Measurements from ENCODE around the gene CD160.

Gene CD160

GRCh38 chr1:145785547-145785946 lies 66.2 kb downstream of the CD160 start:
- no peak for TF ChIP-seq CTCF (IDR thresholded peaks at IDR 0.05; ENCODE audit: insufficient read depth, low read length, missing control alignments)
- ChIA-PET POLR2A (no interaction called here), CTCF (interaction anchor here (0.8 to 1.4 kb wide), 2 partner anchors 9 to 19 kb away, joined by 3 read pairs; no protein-coding TSS in a partner anchor)
- no peak overlapping the region for H3K4me3 ChIP-seq (ENCODE audit: low read depth, low read length)
- no peak for DNase-seq (ENCODE audit: low read depth, low spot score)

GRCh38 chr1:145786271-145786670 lies 67.0 kb downstream of the CD160 start:
- POLR2A ChIA-PET = no interaction called here
- DNase-seq (ENCODE audit: low read depth, low spot score) = no peak
- CTCF ChIA-PET = interaction anchor here (0.8 to 1.4 kb wide), 2 partner anchors 9 to 18 kb away, joined by 3 read pairs; no protein-coding TSS in a partner anchor
- no peak for TF ChIP-seq CTCF (IDR thresholded peaks at IDR 0.05; ENCODE audit: insufficient read depth, low read length, missing control alignments)
- H3K4me3 ChIP-seq (ENCODE audit: low read depth, low read length) = no peak overlapping the region

DNA sequence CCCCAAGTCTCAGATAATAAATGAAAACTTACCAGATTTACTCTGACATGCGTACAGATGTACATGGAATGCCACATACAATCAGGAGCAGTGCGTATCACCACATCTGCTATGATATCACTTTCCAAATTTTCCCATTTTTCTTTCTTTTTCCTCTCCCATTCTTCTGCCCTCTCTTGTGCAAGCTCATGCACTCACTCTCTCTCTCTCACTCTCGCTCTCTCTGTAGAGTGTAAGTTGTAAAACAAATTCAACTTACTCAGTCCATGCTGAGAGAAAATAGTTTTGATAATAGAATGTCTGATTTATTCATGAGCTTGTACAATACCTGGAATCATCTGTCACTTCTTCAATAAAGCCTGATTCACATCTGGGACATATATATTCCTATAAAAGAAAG lies 69.3 kb downstream of the CD160 start:
- no peak overlapping the region for H3K4me3 ChIP-seq (ENCODE audit: low read depth, low read length)
- TF ChIP-seq CTCF (IDR thresholded peaks at IDR 0.05; ENCODE audit: insufficient read depth, low read length, missing control alignments) = no peak
- no peak for DNase-seq (ENCODE audit: low read depth, low spot score)
- ChIA-PET POLR2A (no interaction called here), CTCF (no interaction called here)
